ENCODE data around the gene FYB2. TPM values are rescaled to one million over a fixed set of nuclear protein-coding genes. Genes with fewer than 3 reads are reported as not detected.

The FYB2 gene
- polyA plus RNA-seq, 1 donor from 2014 or later: 0.69 TPM

DNA sequence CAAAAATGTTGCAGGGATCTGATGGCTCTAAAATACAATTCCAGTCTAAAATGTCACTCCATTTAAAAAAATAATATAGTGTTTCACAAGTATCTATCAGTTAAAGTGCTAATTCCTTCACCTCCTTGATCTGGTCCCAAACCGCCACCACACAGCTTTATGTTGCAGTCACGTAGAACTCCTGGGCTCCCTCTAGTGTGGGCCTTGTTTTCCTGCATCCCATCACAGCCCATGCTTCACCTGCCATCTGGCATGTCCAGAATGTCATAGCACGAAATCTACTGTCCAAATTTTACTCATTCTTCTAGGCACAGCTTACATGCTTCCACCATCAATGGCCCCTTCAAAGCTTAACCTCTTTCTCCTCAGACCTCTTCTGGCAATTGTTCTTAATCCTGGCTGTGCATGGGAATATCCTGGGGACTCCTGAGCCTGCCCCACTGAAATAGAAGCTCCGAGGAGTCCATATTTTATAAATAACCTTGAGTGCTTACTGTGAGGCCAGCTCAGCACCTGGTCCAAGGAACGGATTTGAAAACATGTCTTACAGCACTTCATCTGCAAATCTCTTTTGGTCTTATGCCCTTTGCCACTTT, 15.5 kb downstream of the FYB2 start:
- Histone ChIP-seq H3K4me3 (ENCODE audit: low read length) (no peak overlapping the region), H3K4me2 (ENCODE audit: low read length) (no peak overlapping the region), H3K79me2 (replicated peaks; ENCODE audit: insufficient read depth, low read length) (no peaks in the 10 kb centered on the region), H3K27ac (ENCODE audit: low read length) (no peak overlapping the region), H3K9ac (ENCODE audit: low read length) (no peak overlapping the region), H3K36me3 (ENCODE audit: insufficient read depth, low read length) (no peaks in the 10 kb centered on the region), H3K9me3 (ENCODE audit: low read length) (no peaks in the 10 kb centered on the region), H4K20me1 (ENCODE audit: insufficient read depth) (no peaks in the 10 kb centered on the region), H3K27me3 (ENCODE audit: insufficient read depth, low read depth, low read length) (no peaks in the 10 kb centered on the region), H2AFZ (ENCODE audit: low read depth, low read length) (no peak overlapping the region), H3F3A (ENCODE audit: insufficient read depth, low read length, poor library complexity, severe bottlenecking) (no peaks in the 10 kb centered on the region), H3K9me2 (ENCODE audit: insufficient read depth, low read length) (no peaks in the 10 kb centered on the region)
- TF ChIP-seq, protein P1, sequence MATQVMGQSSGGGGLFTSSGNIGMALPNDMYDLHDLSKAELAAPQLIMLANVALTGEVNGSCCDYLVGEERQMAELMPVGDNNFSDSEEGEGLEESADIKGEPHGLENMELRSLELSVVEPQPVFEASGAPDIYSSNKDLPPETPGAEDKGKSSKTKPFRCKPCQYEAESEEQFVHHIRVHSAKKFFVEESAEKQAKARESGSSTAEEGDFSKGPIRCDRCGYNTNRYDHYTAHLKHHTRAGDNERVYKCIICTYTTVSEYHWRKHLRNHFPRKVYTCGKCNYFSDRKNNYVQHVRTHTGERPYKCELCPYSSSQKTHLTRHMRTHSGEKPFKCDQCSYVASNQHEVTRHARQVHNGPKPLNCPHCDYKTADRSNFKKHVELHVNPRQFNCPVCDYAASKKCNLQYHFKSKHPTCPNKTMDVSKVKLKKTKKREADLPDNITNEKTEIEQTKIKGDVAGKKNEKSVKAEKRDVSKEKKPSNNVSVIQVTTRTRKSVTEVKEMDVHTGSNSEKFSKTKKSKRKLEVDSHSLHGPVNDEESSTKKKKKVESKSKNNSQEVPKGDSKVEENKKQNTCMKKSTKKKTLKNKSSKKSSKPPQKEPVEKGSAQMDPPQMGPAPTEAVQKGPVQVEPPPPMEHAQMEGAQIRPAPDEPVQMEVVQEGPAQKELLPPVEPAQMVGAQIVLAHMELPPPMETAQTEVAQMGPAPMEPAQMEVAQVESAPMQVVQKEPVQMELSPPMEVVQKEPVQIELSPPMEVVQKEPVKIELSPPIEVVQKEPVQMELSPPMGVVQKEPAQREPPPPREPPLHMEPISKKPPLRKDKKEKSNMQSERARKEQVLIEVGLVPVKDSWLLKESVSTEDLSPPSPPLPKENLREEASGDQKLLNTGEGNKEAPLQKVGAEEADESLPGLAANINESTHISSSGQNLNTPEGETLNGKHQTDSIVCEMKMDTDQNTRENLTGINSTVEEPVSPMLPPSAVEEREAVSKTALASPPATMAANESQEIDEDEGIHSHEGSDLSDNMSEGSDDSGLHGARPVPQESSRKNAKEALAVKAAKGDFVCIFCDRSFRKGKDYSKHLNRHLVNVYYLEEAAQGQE (IDR thresholded peaks at IDR 0.05; ENCODE audit: borderline replicate concordance): no peak
- TF ChIP-seq EZH2 (IDR thresholded peaks at IDR 0.05; ENCODE audit: borderline replicate concordance, insufficient read depth, low read length, poor library complexity, severe bottlenecking) (no peak), RAD21 (conservative IDR thresholded peaks at IDR 0.05) (no peak), TAF1 (IDR thresholded peaks at IDR 0.05; ENCODE audit: low read depth) (no peak), POLR2AphosphoS5 (IDR thresholded peaks at IDR 0.05) (no peak), EP300 (conservative IDR thresholded peaks at IDR 0.05; ENCODE audit: poor library complexity, severe bottlenecking) (no peak), MXI1 (conservative IDR thresholded peaks at IDR 0.05; ENCODE audit: poor library complexity, severe bottlenecking) (no peak)
- TF ChIP-seq, protein P2, sequence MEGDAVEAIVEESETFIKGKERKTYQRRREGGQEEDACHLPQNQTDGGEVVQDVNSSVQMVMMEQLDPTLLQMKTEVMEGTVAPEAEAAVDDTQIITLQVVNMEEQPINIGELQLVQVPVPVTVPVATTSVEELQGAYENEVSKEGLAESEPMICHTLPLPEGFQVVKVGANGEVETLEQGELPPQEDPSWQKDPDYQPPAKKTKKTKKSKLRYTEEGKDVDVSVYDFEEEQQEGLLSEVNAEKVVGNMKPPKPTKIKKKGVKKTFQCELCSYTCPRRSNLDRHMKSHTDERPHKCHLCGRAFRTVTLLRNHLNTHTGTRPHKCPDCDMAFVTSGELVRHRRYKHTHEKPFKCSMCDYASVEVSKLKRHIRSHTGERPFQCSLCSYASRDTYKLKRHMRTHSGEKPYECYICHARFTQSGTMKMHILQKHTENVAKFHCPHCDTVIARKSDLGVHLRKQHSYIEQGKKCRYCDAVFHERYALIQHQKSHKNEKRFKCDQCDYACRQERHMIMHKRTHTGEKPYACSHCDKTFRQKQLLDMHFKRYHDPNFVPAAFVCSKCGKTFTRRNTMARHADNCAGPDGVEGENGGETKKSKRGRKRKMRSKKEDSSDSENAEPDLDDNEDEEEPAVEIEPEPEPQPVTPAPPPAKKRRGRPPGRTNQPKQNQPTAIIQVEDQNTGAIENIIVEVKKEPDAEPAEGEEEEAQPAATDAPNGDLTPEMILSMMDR (IDR thresholded peaks at IDR 0.05; ENCODE audit: poor library complexity, severe bottlenecking): peak; percentile 25

DNA sequence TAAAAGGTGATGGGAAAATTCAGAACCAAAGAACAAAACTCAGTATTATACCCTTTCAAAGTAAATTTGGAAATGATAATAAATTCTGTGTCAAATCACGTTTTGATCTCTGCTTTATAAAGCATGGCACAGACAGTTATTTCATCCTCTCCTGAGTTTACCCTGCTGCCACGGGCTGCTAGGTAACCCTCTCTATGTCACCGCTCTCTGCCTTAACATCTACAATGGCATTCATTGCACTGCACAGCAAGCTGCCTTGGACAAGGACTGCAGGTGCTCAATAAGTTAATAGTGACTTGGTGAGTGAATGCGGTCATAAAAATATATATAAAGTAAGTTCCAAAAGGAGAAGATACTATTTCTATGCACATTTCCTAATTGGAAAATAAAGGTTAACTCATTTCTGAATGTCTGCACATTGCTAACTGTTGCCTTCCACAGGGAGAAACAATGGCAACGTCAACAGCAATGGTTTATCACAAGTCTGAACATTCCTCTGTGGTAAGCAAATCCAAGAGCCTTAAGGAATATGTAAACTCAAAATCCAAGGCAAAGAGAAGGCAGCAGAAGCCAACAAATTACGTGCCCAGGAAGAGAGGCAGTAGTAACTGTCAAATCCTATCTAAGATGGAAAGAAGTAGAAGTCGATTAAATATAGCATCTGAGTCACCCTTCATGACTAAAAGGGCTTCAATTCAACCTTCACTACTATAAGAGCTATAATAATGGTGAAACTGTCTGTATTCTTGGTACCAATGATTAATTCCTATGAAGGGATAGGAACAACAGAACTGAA, 19.4 kb downstream of the FYB2 start:
- H3K79me2 ChIP-seq (replicated peaks; ENCODE audit: insufficient read depth, low read length): no peaks in the 10 kb centered on the region
- H3K4me2 ChIP-seq (ENCODE audit: low read length): no peak overlapping the region
- no peak for TF ChIP-seq RAD21 (conservative IDR thresholded peaks at IDR 0.05)
- TF ChIP-seq EP300 (conservative IDR thresholded peaks at IDR 0.05; ENCODE audit: poor library complexity, severe bottlenecking): no peak
- TF ChIP-seq, protein P1 (IDR thresholded peaks at IDR 0.05; ENCODE audit: borderline replicate concordance): no peak
- no peak for TF ChIP-seq MXI1 (conservative IDR thresholded peaks at IDR 0.05; ENCODE audit: poor library complexity, severe bottlenecking)
- TF ChIP-seq SMC3 (conservative IDR thresholded peaks at IDR 0.05; ENCODE audit: poor library complexity): no peak
- no peak for TF ChIP-seq TAF1 (IDR thresholded peaks at IDR 0.05; ENCODE audit: low read depth)
- no peak for TF ChIP-seq EZH2 (IDR thresholded peaks at IDR 0.05; ENCODE audit: borderline replicate concordance, insufficient read depth, low read length, poor library complexity, severe bottlenecking)
- TF ChIP-seq POLR2AphosphoS5 (IDR thresholded peaks at IDR 0.05): no peak
- TF ChIP-seq, protein P2 (IDR thresholded peaks at IDR 0.05; ENCODE audit: poor library complexity, severe bottlenecking): no peak
- H4K20me1 ChIP-seq (ENCODE audit: insufficient read depth): no peaks in the 10 kb centered on the region
- no peak overlapping the region for H2AFZ ChIP-seq (ENCODE audit: low read depth, low read length)
- H3K4me3 ChIP-seq (ENCODE audit: low read length): no peak overlapping the region
- no peaks in the 10 kb centered on the region for H3K27me3 ChIP-seq (ENCODE audit: insufficient read depth, low read depth, low read length)
- no peaks in the 10 kb centered on the region for H3F3A ChIP-seq (ENCODE audit: insufficient read depth, low read length, poor library complexity, severe bottlenecking)
- no peak overlapping the region for H3K9ac ChIP-seq (ENCODE audit: low read length)
- H3K36me3 ChIP-seq (ENCODE audit: insufficient read depth, low read length): no peaks in the 10 kb centered on the region
- no peak overlapping the region for H3K27ac ChIP-seq (ENCODE audit: low read length)
- no peaks in the 10 kb centered on the region for H3K9me2 ChIP-seq (ENCODE audit: insufficient read depth, low read length)
- H3K9me3 ChIP-seq (ENCODE audit: low read length): no peaks in the 10 kb centered on the region

Measured in neural cell (in vitro differentiated cells).